ENCODE data around the gene MAFG.

GRCh38 chr17:81931557-81932332 is 4.2 kb upstream of the MAFG start:
- TF ChIP-seq CTCF (conservative IDR thresholded peaks at IDR 0.05; ENCODE audit: low read length), result no peak
- no peak for TF ChIP-seq EZH2phosphoT487 (IDR thresholded peaks at IDR 0.05; ENCODE audit: borderline replicate concordance, low read depth, low read length)

All from OCI-LY7 (cell line).